SHP77 (cell line): Measurements from ENCODE around the gene SURF2.
"Not testable (repeated sequence)": the region's sequence is repeated elsewhere in the genome, so short reads cannot be mapped to it uniquely, and the experiment has no call there.

Experiments used
- DNase-seq, 2 experiments: peaks; one replicate each; lab custom pipeline; 2025; lab: John Stamatoyannopoulos, UW

The SURF2 gene

GRCh38 chr9:133377280-133377679 lies 20.9 kb downstream of the SURF2 start:
- not testable (repeated sequence) for DNase-seq

- no peak for DNase-seq
Measured at GRCh38 chr9:133377721-133378216, 21.4 kb downstream of the SURF2 start.

- DNase-seq, result no peak
Measured at GRCh38 chr9:133378408-133378962, 22.1 kb downstream of the SURF2 start.

- DNase-seq, result no peak
Measured at GRCh38 chr9:133379153-133380086, 23.1 kb downstream of the SURF2 start.

GRCh38 chr9:133380734-133381133 lies 24.4 kb downstream of the SURF2 start:
- no peak for DNase-seq

- DNase-seq, result no peak
Measured at GRCh38 chr9:133382507-133383141, 26.3 kb downstream of the SURF2 start.

- DNase-seq, result no peak
Measured at GRCh38 chr9:133383438-133383837, 27.1 kb downstream of the SURF2 start.

- no peak for DNase-seq
Measured at GRCh38 chr9:133384736-133385321, 28.5 kb downstream of the SURF2 start.

- DNase-seq, result no peak
Measured at GRCh38 chr9:133385452-133385851, 29.1 kb downstream of the SURF2 start.

- DNase-seq, result no peak
Measured at GRCh38 chr9:133386338-133386737, 30.0 kb downstream of the SURF2 start.

- DNase-seq, result no peak
Measured at GRCh38 chr9:133387680-133388079, 31.3 kb downstream of the SURF2 start.

GRCh38 chr9:133389025-133389557 lies 32.7 kb downstream of the SURF2 start:
- DNase-seq, result no peak

- DNase-seq, result no peak
Measured at GRCh38 chr9:133389562-133389961, 33.2 kb downstream of the SURF2 start.

- no peak for DNase-seq
Measured at GRCh38 chr9:133390713-133391112, 34.4 kb downstream of the SURF2 start.

GRCh38 chr9:133391449-133391848 lies 35.1 kb downstream of the SURF2 start:
- DNase-seq, result not testable (repeated sequence)

- DNase-seq, result not testable (repeated sequence)
Measured at GRCh38 chr9:133392308-133392707, 36.0 kb downstream of the SURF2 start.

- no peak for DNase-seq
Measured at GRCh38 chr9:133393399-133393798, 37.0 kb downstream of the SURF2 start.

GRCh38 chr9:133394687-133395271 lies 38.4 kb downstream of the SURF2 start:
- DNase-seq, result no peak

- DNase-seq, result no peak
Measured at GRCh38 chr9:133396952-133397351, 40.6 kb downstream of the SURF2 start.

GRCh38 chr9:133397370-133397769 lies 41.0 kb downstream of the SURF2 start:
- DNase-seq, result no peak

GRCh38 chr9:133397895-133398294 lies 41.5 kb downstream of the SURF2 start:
- DNase-seq, result no peak

- DNase-seq, result no peak
Measured at GRCh38 chr9:133400292-133400691, 43.9 kb downstream of the SURF2 start.
